SK-N-SH (cell line): ENCODE data around the gene HS3ST4. TPM values are rescaled to one million over a fixed set of nuclear protein-coding genes. Genes with fewer than 3 reads are reported as not detected.

Experiments used
- CTCF ChIA-PET: fragments of 300-600, 350-600 bp; formaldehyde crosslinking; extraction: SDS; loops from one replicate; lab custom pipeline; 2021; lab: Yijun Ruan, JAX
- POLR2A ChIA-PET: fragments of 350-600 bp; sonication (Branson Sonifier 250); formaldehyde crosslinking; extraction: SDS; loops from one replicate; lab custom pipeline; 2020; ENCODE audit warnings: antibody characterized with exemption, inconsistent platforms; lab: Yijun Ruan, JAX
- DNase-seq: peaks from one replicate; pipeline ENCODE4 v3.0.0; 2012
- H2AFZ ChIP-seq: fragments of 200-600 bp; sonication (generic); 2 replicates; pipeline ENCODE4 v1.8.1; 2016; ENCODE audit warnings: antibody characterized with exemption, mild to moderate bottlenecking, low read depth
- H3F3A ChIP-seq: fragments of 200-600 bp; sonication (generic); replicated peaks from 2 replicates; pipeline ENCODE3; 2016; ENCODE audit warnings: antibody characterized with exemption, mild to moderate bottlenecking; ENCODE audit not compliant: insufficient read depth
- H3K27ac ChIP-seq, 2 experiments: fragments of 200-500 bp in 1 of 2; fragments of 200-600 bp in 1 of 2; sonication (Bioruptor generic) in 1 of 2; sonication (generic), shearing (Covaris generic) in 1 of 2; 2 replicates each; pipeline versions ENCODE4 v1.5.1 to v1.6.1; 2014 to 2016; ENCODE audit warnings: low read depth in 2 of 2, inconsistent platforms in 1 of 2, low read length in 1 of 2, mild to moderate bottlenecking in 1 of 2, mixed read lengths in 1 of 2
- H3K27me3 ChIP-seq: fragments of 200-600 bp; sonication (generic), shearing (Covaris generic); 2 replicates; pipeline ENCODE4 v1.6.1; 2016; ENCODE audit warnings: mixed run types; ENCODE audit not compliant: insufficient read depth
- H3K36me3 ChIP-seq, 2 experiments: fragments of 200-500 bp in 1 of 2; fragments of 200-600 bp in 1 of 2; sonication (Bioruptor generic) in 1 of 2; sonication (generic) in 1 of 2; replicated peaks in 1 of 2; 2 replicates each; pipeline versions ENCODE3 to v1.5.1; 2014 to 2016; ENCODE audit warnings: low read length in 1 of 2, mild to moderate bottlenecking in 1 of 2; ENCODE audit not compliant: insufficient read depth in 2 of 2, control insufficient read depth in 1 of 2
- H3K4me1 ChIP-seq, 2 experiments: fragments of 200-500 bp in 1 of 2; fragments of 200-600 bp in 1 of 2; sonication (Bioruptor generic) in 1 of 2; sonication (generic), shearing (Covaris generic) in 1 of 2; 2 replicates each; pipeline versions ENCODE4 v1.5.1 to v1.6.1; 2014 to 2016; ENCODE audit warnings: low read depth in 1 of 2, low read length in 1 of 2, mixed run types in 1 of 2; ENCODE audit not compliant: insufficient read depth in 2 of 2, control insufficient read depth in 1 of 2
- H3K4me2 ChIP-seq: fragments of 200-600 bp; sonication (generic), shearing (Covaris generic); 2 replicates; pipeline ENCODE4 v1.6.1; 2017; ENCODE audit warnings: mixed run types
- H3K4me3 ChIP-seq, 2 experiments: fragments of 200-500 bp in 1 of 2; fragments of 200-600 bp in 1 of 2; sonication (Bioruptor generic) in 1 of 2; sonication (generic), shearing (Covaris generic) in 1 of 2; 2 replicates each; pipeline versions ENCODE4 v1.5.1 to v1.8.1; 2014 to 2016; ENCODE audit warnings: low read depth in 2 of 2, inconsistent platforms in 1 of 2, low read length in 1 of 2, mild to moderate bottlenecking in 1 of 2, mixed read lengths in 1 of 2, moderate library complexity in 1 of 2
- H3K79me2 ChIP-seq: fragments of 200-600 bp; sonication (generic); 2 replicates; pipeline ENCODE4 v1.8.1; 2017; ENCODE audit warnings: mild to moderate bottlenecking; ENCODE audit not compliant: insufficient read depth
- H3K9ac ChIP-seq: fragments of 200-600 bp; sonication (generic); 2 replicates; pipeline ENCODE4 v1.6.1; 2017; ENCODE audit warnings: mixed run types
- H3K9me2 ChIP-seq: fragments of 200-600 bp; sonication (generic); 2 replicates; pipeline ENCODE4 v1.6.1; 2017; ENCODE audit warnings: mixed run types
- H3K9me3 ChIP-seq: fragments of 200-600 bp; sonication (generic); 2 replicates; pipeline ENCODE4 v1.6.1; 2017; ENCODE audit warnings: mixed run types, mild to moderate bottlenecking, moderate library complexity
- H4K20me1 ChIP-seq: fragments of 200-600 bp; sonication (generic); 2 replicates; pipeline ENCODE4 v1.6.1; 2017; ENCODE audit warnings: mild to moderate bottlenecking, mixed run types; ENCODE audit not compliant: insufficient read depth
- FOXM1 ChIP-seq: IDR thresholded peaks from 2 replicates; pipeline ENCODE4 v1.4.0; 2012; ENCODE audit warnings: low read depth, mild to moderate bottlenecking
- GATA2 ChIP-seq: sonication (generic); formaldehyde crosslinking; IDR thresholded peaks from 2 replicates; pipeline ENCODE4 v1.5.0; 2020; ENCODE audit warnings: mild to moderate bottlenecking, missing genetic modification reagents
- MEF2A ChIP-seq: IDR thresholded peaks from 2 replicates; pipeline ENCODE4 v1.4.0; 2012; ENCODE audit warnings: low read depth, borderline replicate concordance
- POLR2AphosphoS5 ChIP-seq: IDR thresholded peaks from 2 replicates; pipeline ENCODE4 v1.6.1; 2012; ENCODE audit warnings: low read depth, low read length
- RCOR1 ChIP-seq: fragments of 150-350 bp; IDR thresholded peaks from 2 replicates; pipeline ENCODE4 v1.6.1; 2017; ENCODE audit warnings: antibody characterized with exemption, low read length
- RFX5 ChIP-seq: IDR thresholded peaks from 2 replicates; pipeline ENCODE4 v1.6.1; 2012; ENCODE audit warnings: mild to moderate bottlenecking, improper control_type of control experiment, low read length
- TCF12 ChIP-seq: IDR thresholded peaks from 2 replicates; pipeline ENCODE4 v1.4.0; 2012
- WGBS: methylation state at CpG from one replicate; pipeline ENCODE4 v1.1.6; 2017; ENCODE audit warnings: low lambda C conversion rate; 5-methylcytosine and 5-hydroxymethylcytosine counted together
- polyA plus RNA-seq, 3 experiments: library from polyadenylated mRNA; depleted of rRNA; stranded (reverse); fragments of >200 nt; gene quantifications; 2 replicates each; pipeline ENCODE4 v1.2.3, GENCODE V29; 2012
- TF ChIP-seq, protein P1 (sequence below): IDR thresholded peaks from 2 replicates; pipeline ENCODE4; 2012
- TF ChIP-seq, protein P2 (sequence below): fragments of 200-600 bp; sonication (generic); IDR thresholded peaks from 2 replicates; pipeline ENCODE4 v1.6.1; 2017; ENCODE audit warnings: antibody characterized with exemption, mild to moderate bottlenecking, moderate library complexity
- TF ChIP-seq, protein P3 (sequence below): IDR thresholded peaks from 2 replicates; pipeline ENCODE4 v1.4.0; 2012; ENCODE audit warnings: low read depth, borderline replicate concordance
- TF ChIP-seq, protein P4 (sequence below): fragments of 150-350 bp; IDR thresholded peaks from 2 replicates; pipeline ENCODE4 v1.6.1; 2016; ENCODE audit warnings: mild to moderate bottlenecking, low read depth, low read length

HS3ST4 gene
- polyA plus RNA-seq, 1 of the 3 experiments (the other 2 are of a cell fraction) = not detected

DNA sequence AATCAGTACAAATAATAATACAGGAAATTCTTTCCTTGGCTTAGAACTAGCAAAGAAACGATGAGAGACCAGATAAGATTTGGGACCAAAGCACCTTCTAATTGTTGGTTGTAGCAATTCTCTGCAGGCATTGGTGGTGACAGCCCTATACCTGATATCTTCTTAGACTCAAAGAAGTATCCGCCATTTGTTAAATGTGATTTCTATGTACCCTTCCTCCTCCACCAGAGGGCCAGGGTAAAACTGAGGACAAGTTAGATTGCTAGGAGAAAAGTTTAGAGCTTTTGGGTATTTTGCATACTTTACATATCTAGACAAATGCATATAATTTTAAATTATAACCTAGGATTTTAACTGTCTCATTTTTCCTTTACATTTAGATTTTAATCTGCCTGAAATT, 304.3 kb downstream of the HS3ST4 start (continued):
- TF ChIP-seq, protein P1, sequence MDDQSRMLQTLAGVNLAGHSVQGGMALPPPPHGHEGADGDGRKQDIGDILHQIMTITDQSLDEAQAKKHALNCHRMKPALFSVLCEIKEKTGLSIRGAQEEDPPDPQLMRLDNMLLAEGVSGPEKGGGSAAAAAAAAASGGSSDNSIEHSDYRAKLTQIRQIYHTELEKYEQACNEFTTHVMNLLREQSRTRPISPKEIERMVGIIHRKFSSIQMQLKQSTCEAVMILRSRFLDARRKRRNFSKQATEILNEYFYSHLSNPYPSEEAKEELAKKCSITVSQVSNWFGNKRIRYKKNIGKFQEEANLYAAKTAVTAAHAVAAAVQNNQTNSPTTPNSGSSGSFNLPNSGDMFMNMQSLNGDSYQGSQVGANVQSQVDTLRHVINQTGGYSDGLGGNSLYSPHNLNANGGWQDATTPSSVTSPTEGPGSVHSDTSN = no peak
- TF ChIP-seq RFX5 (no peak), MEF2A (no peak), RCOR1 (no peak), FOXM1 (no peak)
- TF ChIP-seq, protein P2, sequence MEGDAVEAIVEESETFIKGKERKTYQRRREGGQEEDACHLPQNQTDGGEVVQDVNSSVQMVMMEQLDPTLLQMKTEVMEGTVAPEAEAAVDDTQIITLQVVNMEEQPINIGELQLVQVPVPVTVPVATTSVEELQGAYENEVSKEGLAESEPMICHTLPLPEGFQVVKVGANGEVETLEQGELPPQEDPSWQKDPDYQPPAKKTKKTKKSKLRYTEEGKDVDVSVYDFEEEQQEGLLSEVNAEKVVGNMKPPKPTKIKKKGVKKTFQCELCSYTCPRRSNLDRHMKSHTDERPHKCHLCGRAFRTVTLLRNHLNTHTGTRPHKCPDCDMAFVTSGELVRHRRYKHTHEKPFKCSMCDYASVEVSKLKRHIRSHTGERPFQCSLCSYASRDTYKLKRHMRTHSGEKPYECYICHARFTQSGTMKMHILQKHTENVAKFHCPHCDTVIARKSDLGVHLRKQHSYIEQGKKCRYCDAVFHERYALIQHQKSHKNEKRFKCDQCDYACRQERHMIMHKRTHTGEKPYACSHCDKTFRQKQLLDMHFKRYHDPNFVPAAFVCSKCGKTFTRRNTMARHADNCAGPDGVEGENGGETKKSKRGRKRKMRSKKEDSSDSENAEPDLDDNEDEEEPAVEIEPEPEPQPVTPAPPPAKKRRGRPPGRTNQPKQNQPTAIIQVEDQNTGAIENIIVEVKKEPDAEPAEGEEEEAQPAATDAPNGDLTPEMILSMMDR = no peak

DNA sequence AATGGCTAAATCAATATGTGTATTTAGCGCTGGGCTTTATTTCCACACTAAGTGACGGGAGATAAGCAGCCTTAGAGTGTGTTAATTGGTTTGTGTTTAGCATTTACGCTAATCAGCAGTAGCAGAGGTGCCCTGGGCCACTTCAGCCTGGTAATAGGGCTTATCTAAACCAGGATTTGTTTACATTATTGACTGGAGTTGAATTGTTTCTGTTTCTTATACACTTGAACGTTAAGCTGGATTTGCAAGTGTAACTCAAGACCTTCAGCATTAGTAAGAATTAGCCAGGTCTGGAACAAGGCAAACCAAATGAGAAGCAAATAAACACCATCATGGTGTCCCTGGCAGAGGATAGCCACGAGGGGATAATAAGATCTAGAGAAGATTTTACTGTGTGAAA, 313.6 kb downstream of the HS3ST4 start:
- POLR2A ChIA-PET = no interaction called here
- WGBS = under 1% methylated on average over 5 of the region's 5 CpGs
- TF ChIP-seq TCF12 (no peak), GATA2 (CRISPR knock-in tag) (no peak), POLR2AphosphoS5 (no peak)
- TF ChIP-seq, protein P3, sequence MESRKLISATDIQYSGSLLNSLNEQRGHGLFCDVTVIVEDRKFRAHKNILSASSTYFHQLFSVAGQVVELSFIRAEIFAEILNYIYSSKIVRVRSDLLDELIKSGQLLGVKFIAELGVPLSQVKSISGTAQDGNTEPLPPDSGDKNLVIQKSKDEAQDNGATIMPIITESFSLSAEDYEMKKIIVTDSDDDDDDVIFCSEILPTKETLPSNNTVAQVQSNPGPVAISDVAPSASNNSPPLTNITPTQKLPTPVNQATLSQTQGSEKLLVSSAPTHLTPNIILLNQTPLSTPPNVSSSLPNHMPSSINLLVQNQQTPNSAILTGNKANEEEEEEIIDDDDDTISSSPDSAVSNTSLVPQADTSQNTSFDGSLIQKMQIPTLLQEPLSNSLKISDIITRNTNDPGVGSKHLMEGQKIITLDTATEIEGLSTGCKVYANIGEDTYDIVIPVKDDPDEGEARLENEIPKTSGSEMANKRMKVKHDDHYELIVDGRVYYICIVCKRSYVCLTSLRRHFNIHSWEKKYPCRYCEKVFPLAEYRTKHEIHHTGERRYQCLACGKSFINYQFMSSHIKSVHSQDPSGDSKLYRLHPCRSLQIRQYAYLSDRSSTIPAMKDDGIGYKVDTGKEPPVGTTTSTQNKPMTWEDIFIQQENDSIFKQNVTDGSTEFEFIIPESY = no peak
- TF ChIP-seq, protein P4, sequence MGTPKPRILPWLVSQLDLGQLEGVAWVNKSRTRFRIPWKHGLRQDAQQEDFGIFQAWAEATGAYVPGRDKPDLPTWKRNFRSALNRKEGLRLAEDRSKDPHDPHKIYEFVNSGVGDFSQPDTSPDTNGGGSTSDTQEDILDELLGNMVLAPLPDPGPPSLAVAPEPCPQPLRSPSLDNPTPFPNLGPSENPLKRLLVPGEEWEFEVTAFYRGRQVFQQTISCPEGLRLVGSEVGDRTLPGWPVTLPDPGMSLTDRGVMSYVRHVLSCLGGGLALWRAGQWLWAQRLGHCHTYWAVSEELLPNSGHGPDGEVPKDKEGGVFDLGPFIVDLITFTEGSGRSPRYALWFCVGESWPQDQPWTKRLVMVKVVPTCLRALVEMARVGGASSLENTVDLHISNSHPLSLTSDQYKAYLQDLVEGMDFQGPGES = no peak

More for the DNA sequence above, 313.6 kb downstream of the HS3ST4 start:
- Histone ChIP-seq H3K79me2 (no peaks in the 10 kb centered on the region), H3K27ac (no peak overlapping the region), H3K4me3 (no peak overlapping the region), H3K9me2 (no peaks in the 10 kb centered on the region), H3K9ac (no peak overlapping the region), H3K27me3 (no peaks in the 10 kb centered on the region), H3K4me1 (no peaks in the 10 kb centered on the region), H3K9me3 (no peaks in the 10 kb centered on the region), H3K4me2 (no peak overlapping the region), H2AFZ (no peak overlapping the region), H4K20me1 (no peaks in the 10 kb centered on the region), H3K36me3 (no peaks in the 10 kb centered on the region), H3F3A (no peaks in the 10 kb centered on the region)
- no peak for DNase-seq
- CTCF ChIA-PET = no interaction called here
